CD4-positive, alpha-beta T cell treated with Interleukin-17A for 1 hour (primary cell): ENCODE data around the gene BAHD1.

Experiments
- DNase-seq: peaks from one replicate; pipeline ENCODE4 v3.0.0-alpha.2; 2020

Gene BAHD1

DNA sequence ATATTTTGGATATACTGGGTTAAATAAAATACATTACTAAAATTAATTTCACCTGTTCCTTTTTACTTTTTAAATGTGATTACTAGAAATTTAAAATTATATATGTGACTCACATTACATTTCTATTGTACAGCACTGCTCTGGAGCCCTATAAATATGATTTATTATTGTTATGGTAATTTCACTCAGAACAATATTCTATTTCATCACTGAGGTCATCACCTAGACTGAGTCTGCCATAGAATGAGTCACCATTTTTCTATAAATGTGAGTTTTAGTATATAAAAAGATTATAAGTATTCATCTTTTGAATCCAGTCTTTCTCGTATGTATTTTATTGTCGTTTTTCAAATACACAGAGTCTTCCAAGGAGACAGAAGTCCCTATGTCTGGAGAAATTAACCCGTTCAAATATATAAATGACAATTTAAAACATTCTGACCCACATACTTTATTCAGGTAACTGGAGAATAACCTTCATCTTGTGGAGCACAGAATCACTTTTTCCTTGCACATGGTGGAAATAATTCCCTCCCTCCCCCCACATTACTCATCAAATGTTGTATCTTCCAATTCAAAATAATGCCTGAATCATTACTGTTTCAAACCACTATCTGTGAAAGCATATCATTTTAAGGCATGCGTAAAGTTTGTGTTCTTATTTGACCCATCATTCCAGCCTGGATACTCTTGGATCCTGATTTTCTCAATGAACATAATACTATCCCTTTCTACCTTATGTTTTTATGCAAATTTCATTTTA is 60.0 kb downstream of the BAHD1 start:
- no peak for DNase-seq

DNA sequence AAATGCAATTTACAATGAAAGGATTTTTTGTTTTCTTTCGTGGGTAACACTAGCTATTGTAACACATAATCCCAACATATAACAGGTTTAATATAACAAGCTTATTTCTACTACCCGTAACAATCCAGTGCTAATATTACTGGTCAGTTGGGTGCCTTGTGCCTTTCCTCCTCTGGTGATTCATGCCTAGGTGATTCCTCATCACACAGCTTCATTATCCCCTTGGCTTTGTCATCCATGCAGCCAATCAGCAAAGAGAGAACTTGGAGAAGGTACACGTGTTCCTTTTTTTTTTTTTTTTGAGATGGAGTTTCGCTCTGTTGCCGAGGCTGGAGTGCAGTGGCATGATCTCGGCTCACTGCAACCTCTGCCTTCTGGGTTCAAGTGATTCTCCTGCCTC is 60.7 kb downstream of the BAHD1 start:
- DNase-seq, result no peak

DNA sequence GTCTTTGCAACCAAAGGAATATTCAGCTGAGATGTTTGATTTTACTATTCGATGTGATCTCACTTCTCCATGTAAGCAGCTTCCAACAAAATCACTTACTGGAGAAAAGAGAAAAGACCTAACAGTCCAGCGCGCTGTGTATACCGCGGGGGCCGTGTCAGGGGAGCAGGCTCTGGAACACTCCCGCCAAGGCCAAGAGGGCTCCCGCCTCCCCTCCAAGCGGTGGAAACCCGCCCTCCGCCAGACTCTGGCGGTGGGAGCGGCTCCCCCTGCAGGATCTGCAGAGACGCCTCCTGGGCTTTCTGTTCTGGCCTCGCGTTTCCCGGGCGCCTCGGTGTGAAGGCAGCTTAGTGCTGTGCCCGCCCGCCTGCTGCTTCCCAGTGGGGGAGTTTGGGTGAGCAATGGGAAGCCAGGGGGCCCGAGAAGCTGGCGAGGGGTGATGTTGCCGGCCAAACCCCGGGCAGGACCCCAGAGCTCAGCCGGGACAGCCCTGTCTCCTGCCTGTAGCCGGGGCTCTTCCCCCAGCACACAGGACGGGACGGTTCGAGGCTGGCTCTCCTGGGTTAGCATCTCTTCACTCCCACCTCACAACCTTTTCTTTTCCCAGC is 66.3 kb downstream of the BAHD1 start:
- DNase-seq, result peak; percentile 59

DNA sequence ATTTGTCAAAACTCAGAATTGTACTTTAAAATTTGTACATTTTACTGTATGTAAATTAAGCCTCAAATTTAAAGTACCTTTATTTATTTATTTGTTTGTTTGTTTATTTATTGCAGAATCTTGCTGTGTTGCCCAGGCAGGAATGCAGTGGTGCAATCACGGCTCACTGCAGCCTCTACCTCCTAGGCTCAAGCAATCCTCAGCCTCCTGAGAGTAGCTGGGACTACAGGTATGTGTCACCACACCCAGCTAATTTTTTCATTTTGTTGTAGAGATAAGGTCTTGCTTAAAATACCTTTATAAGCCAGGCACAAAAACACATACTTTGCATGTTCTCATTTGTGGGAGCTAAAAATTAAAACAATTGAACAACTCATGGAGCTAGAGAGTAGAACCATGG is 67.5 kb downstream of the BAHD1 start:
- no peak for DNase-seq

DNA sequence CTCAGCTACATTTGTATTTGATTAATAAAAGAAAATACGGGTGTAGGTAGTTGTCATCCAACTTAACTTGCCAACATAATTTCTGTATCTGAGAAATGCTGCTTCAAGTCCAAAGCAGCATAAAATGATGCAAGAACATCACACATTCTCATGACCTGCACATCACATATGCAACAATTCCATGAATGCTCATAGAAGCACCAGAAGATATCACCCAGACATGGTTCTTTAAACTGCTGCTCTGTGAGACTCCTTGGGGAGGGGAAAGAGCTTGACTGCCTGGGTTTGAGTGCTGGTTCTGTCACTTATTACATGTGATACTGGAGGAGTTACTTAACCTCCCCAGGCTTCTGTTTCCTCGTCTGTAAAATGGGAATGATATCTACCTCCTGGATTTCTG is 69.4 kb downstream of the BAHD1 start:
- no peak for DNase-seq

DNA sequence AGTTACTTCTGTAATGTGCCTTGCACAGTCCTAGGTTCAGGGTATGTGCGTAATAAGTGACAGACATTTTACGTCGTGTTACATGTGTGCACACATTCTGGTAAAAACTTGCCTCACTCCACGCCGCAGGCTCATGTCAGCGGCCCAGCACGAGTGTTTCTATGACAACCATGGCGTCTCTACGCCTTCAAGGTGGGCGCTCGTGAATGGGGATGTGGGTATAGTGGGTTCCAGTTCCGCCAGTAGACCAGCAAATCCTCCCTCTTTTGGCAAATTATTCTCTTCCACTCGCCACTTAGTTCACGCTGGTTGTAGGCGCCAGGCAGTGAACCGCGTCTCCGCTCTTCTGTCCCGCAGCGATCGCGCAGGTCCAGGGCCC is 70.3 kb downstream of the BAHD1 start:
- peak; percentile 8 for DNase-seq

DNA sequence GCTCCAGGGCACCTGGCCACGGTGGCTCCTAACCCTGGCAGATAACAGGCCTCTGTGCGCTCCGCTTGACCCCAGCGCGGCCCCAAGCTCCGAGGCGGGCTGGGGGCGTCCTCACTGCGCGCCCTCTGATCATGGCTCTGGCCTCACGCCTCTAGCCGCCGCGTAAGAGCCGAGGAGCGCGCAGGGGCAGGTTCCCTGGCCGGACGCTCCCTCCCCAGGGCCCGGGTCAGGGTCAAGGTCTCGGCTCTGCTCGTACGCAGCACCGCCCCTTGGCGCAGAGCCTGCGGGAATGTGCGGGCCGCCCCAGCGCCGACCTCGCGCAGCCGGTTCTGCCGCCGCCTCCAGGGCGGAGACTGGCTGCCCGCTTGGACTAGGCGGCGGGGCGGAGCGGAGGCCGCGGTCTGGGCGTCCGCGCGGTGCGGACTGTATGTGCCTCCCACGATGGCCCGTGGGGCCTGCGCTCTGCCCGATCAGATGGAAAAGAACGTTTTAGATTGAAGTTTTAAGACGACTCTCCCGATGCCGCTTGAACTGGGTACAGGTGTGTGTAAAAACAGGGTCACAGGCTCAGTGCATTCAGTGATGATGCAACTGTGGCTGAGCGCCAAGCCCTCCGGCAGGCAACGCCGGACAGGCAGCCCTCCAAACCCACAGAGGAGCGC is 70.8 kb downstream of the BAHD1 start:
- DNase-seq, result no peak

DNA sequence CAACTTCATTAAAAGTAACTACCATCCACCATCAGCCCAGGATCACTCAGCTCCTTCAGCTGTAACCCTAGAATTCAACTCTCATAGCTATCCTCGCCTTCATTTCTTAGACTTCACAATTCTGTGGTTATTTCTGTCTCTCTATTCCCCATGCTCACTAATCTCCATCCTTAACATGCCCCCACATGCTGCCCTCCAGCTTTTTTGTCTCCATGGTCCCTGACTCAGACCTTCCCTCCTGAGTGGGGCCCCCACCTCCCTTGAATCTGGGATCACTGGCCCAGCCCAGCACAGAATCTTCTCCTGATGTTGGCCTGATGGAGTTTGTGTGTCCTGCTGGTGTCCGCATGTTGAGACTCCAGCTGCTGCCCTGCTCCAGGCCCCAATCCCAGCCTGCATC is 71.7 kb downstream of the BAHD1 start:
- no peak for DNase-seq

DNA sequence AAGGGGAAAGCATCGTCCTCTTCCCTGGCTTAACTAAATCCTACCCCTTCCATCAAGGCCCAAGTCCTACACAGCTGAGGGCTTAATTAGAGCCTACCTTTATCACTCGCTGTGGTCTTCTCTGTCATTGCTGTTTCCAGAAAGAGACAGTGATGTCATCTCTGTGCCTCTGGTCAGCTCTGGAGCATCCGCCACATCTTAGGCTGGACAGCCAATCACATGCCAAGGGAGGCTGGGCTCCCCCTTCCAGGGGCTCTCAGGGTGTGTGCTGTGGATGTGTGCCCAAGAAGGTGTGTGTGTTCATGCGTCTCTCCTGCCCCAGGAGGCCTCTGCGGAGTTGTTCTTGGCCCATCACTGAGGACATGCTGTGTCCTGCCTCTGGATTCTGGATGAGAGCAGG is 72.9 kb downstream of the BAHD1 start:
- no peak for DNase-seq

DNA sequence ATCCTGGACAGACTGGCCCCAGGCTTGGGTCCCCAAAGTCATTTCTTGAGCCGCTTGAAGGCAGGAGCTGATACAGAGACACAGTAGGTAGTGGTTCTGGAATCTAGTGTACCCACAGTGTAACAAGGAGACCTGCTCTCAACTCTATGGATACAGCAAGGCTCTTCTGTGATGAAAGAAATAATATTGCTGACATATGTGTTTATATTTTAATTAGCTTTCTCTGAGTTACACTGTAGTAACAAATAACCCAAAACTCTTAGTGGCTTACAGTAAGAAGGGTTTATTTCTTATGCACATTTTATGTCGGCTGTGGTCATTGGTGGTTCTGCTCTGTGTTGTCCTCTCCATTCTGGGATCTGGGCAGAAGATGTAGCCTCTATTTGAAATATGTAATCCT is 75.6 kb downstream of the BAHD1 start:
- no peak for DNase-seq
